Measurements from ENCODE around the gene POLR1F. TPM values are rescaled to one million over a fixed set of nuclear protein-coding genes. Genes with fewer than 3 reads are reported as not detected.

Gene POLR1F
- total RNA-seq, 1 donor, result 21.9 TPM

DNA sequence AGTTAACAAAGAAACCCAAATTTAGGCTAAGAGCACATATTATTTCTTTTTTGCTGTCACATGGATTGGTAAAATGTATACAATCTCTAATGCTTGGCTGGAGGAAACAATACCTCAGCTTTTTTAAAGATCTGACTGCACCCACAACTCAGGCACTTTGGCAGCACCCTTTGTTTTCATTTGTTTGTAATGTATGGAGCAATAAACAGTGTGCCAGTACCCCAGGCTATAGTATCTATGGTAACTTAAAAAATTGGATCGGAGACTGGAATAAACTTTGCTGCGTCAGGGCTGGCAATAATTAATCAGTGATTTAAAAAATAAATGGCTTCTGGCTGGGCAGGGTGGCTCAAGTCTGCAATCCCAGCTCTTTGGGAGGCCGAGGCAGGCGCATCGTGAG is 27.2 kb downstream of the POLR1F start:
- TF ChIP-seq, protein P1, sequence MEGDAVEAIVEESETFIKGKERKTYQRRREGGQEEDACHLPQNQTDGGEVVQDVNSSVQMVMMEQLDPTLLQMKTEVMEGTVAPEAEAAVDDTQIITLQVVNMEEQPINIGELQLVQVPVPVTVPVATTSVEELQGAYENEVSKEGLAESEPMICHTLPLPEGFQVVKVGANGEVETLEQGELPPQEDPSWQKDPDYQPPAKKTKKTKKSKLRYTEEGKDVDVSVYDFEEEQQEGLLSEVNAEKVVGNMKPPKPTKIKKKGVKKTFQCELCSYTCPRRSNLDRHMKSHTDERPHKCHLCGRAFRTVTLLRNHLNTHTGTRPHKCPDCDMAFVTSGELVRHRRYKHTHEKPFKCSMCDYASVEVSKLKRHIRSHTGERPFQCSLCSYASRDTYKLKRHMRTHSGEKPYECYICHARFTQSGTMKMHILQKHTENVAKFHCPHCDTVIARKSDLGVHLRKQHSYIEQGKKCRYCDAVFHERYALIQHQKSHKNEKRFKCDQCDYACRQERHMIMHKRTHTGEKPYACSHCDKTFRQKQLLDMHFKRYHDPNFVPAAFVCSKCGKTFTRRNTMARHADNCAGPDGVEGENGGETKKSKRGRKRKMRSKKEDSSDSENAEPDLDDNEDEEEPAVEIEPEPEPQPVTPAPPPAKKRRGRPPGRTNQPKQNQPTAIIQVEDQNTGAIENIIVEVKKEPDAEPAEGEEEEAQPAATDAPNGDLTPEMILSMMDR (IDR thresholded peaks at IDR 0.05; ENCODE audit: insufficient read depth, low read length), result no peak
- DNase-seq (ENCODE audit: low read depth), result no peak
- no peak overlapping the region for H3K4me3 ChIP-seq (ENCODE audit: low read depth, low read length)

DNA sequence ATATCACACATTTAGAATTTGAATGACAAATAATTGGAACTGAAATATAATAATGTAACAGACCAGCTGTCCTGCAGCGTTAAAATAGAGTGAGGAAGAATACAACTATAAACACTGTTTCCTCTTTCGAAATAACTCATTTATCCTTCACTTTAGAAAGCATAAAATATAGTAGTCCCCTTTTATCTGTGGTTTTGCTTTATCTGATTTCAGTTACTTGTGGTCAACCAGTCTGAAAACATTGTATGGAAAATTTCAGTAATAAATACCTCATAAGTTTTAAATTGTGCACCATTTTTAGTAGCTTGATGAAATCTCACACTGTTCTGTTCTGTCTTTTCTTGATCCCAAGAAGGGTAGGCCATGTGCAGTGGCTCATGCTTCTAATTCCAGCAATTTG is 31.7 kb downstream of the POLR1F start:
- DNase-seq (ENCODE audit: low read depth), result peak; percentile 13
- TF ChIP-seq, protein P1 (IDR thresholded peaks at IDR 0.05; ENCODE audit: insufficient read depth, low read length), result no peak
- H3K4me3 ChIP-seq (ENCODE audit: low read depth, low read length), result no peak overlapping the region

DNA sequence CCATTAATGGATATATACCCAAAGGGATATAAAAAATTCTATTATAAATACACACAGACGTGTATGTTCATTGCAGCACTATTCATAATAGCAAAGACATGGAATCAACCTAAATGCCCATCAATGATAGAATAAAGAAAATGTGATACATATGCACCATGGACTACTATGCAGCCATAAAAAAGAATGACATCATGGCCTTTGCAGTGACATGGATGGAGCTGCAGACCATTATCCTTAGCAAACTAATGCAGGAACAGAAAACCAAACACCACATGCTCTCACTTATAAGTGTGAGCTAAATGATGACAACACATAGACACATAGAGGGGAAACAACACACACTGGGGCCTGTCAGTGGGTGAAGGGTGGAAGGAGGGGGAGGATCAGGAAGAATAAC is 33.0 kb downstream of the POLR1F start:
- TF ChIP-seq, protein P1 (IDR thresholded peaks at IDR 0.05; ENCODE audit: insufficient read depth, low read length), result no peak
- DNase-seq (ENCODE audit: low read depth), result no peak
- H3K4me3 ChIP-seq (ENCODE audit: low read depth, low read length), result no peak overlapping the region

DNA sequence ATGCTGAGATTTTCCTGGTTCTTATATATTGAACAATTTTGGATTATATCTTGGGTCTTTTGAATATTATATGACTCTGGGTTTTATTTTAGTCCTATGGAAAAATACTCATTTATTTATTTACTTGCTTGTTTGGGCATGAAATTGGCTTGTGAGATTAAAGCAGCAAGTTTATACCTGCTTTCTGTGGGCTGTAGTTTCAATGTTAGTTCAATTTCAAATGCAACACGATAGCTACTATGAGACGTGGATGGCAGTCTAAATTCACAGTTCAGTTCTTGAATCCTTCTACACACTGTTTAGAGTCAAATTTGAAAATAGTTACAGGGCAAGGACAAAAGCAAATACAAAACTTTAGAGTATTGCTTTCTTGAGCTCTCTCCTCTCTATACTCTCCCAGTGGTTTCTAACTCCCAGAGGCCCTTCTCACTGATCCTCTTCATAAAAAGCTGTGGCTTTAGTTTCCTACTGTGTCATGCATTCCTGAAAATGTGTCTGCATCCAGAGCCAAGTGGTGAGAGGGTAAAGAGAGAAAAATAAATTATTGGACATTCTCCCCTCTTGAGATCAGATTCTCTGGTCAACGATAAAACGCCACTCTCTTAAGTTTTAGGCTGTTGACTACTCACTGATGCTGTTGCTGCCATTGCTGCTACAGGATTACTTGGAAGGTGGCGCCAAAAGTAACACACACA is 34.4 kb downstream of the POLR1F start:
- DNase-seq (ENCODE audit: low read depth), result no peak
- TF ChIP-seq, protein P1 (IDR thresholded peaks at IDR 0.05; ENCODE audit: insufficient read depth, low read length), result no peak
- H3K4me3 ChIP-seq (ENCODE audit: low read depth, low read length), result no peak overlapping the region

DNA sequence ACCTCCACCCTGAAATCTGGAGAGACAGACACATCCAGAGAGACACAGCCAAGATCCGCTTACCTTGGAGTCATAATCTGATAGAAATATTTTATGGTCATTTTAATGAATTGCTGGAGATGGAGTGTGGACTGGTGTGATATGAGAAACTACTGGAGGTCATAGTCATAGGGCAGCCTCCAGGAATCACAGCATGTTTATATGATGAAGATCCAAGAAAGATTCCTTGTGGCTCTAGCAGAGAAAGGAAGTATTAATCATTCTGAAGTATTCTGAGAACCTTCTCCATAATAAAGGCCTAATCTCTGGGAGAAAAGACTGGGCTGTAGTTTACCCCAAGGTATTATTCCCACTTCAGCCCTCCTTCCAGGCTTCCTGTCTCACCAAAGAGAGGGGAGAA is 38.0 kb downstream of the POLR1F start:
- no peak for DNase-seq (ENCODE audit: low read depth)
- TF ChIP-seq, protein P1 (IDR thresholded peaks at IDR 0.05; ENCODE audit: insufficient read depth, low read length), result no peak
- H3K4me3 ChIP-seq (ENCODE audit: low read depth, low read length), result no peak overlapping the region

DNA sequence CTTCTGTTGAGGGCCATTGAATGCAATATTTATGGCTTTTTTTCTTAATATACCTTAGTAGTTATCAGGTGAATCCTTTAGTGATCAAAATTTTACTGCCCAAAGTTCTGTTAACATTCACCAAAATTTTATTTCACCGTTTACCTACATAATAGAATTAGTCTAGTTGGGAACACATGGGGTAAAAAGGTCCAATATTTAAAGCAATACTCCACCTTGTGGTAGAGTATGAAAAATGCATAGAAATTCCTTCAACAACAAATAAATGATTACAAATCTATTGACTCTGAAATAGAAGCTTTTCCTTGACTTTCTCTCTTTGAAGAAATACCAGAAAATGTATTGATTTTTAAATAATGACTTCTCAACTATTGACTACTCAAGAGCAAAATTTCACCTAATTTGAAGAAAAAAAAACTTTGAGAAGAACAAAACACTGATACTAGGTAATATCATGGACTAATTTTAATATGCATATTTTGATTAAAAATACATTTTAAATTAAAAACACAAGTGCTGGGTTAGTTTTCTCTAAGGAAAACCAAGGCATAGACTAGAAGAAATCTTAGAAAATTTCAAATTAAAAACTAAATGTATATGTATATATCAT is 43.3 kb downstream of the POLR1F start:
- peak; percentile 57 for DNase-seq (ENCODE audit: low read depth)
- TF ChIP-seq, protein P1 (IDR thresholded peaks at IDR 0.05; ENCODE audit: insufficient read depth, low read length), result peak; percentile 57

More for the DNA sequence above, 43.3 kb downstream of the POLR1F start:
- no peak overlapping the region for H3K4me3 ChIP-seq (ENCODE audit: low read depth, low read length)

All from fibroblast of the aortic adventitia (primary cell).